ENCODE data around the gene ELMOD1.
"Not testable (repeated sequence)": the region's sequence is repeated elsewhere in the genome, so short reads cannot be mapped to it uniquely, and the experiment has no call there.

The ELMOD1 gene

GRCh38 chr11:107590460-107591377 is at the start of gene ELMOD1:
TSS of gene ELMOD1 (plus strand) at chr11:107591147. CDS start at chr11:107618190, 27,043 bp downstream.
- peak in 9 of 14 donors; percentile 9 to 71 (median 45) for DNase-seq

- DNase-seq, result no peak
Measured at GRCh38 chr11:107545101-107545514, 45.8 kb upstream of the ELMOD1 start.

GRCh38 chr11:107547961-107548360 is 43.0 kb upstream of the ELMOD1 start:
- DNase-seq, result no peak

GRCh38 chr11:107549253-107549953 is 41.5 kb upstream of the ELMOD1 start:
- no peak for DNase-seq

- DNase-seq, result no peak
Measured at GRCh38 chr11:107549954-107550285, 41.0 kb upstream of the ELMOD1 start.

GRCh38 chr11:107550304-107550703 is 40.6 kb upstream of the ELMOD1 start:
- no peak for DNase-seq

GRCh38 chr11:107561688-107562087 is 29.3 kb upstream of the ELMOD1 start:
- no peak for DNase-seq

- no peak for DNase-seq
Measured at GRCh38 chr11:107562647-107563208, 28.2 kb upstream of the ELMOD1 start.

GRCh38 chr11:107563702-107564101 is 27.2 kb upstream of the ELMOD1 start:
- DNase-seq, result peak in 3 of 14 donors; percentile 3 to 20 (median 11)

- DNase-seq, result no peak
Measured at GRCh38 chr11:107564877-107565218, 26.1 kb upstream of the ELMOD1 start.

GRCh38 chr11:107565219-107565937 is 25.6 kb upstream of the ELMOD1 start, which contains the start of gene ALKBH8:
TSS of gene ALKBH8 (minus strand) at chr11:107565735. CDS start at chr11:107560893, 4,842 bp downstream.
- DNase-seq, result peak; percentile 21 to 83 (median 69)

- peak in 1 of 14 donors; percentile 30 for DNase-seq
Measured at GRCh38 chr11:107565955-107566501, 24.9 kb upstream of the ELMOD1 start.

GRCh38 chr11:107566569-107566968 is 24.4 kb upstream of the ELMOD1 start:
- DNase-seq, result no peak

- DNase-seq, result no peak
Measured at GRCh38 chr11:107567739-107568335, 23.1 kb upstream of the ELMOD1 start.

GRCh38 chr11:107570015-107570414 is 20.9 kb upstream of the ELMOD1 start:
- DNase-seq, result no peak

GRCh38 chr11:107573438-107573837 is 17.5 kb upstream of the ELMOD1 start:
- no peak for DNase-seq

GRCh38 chr11:107576497-107577345 is 14.2 kb upstream of the ELMOD1 start:
- DNase-seq, result peak in 2 of 14 donors; percentile 18 to 19

- no peak for DNase-seq
Measured at GRCh38 chr11:107577346-107577711, 13.6 kb upstream of the ELMOD1 start.

- not testable (repeated sequence) for DNase-seq
Measured at GRCh38 chr11:107579169-107579568, 11.8 kb upstream of the ELMOD1 start.

- DNase-seq, result no peak
Measured at GRCh38 chr11:107581147-107581546, 9.8 kb upstream of the ELMOD1 start.
